Pulmonary artery endothelial cell (primary cell): Measurements from ENCODE around the gene SUPV3L1. TPM values are rescaled to one million over a fixed set of nuclear protein-coding genes. Genes with fewer than 3 reads are reported as not detected.

ENCODE experiments used
- DNase-seq: peaks from one replicate; pipeline ENCODE4 v3.0.0-alpha.2; 2011; ENCODE audit warnings: low read depth, low spot score
- total RNA-seq: library from RNA; depleted of rRNA; stranded (reverse); fragments of >200 nt; gene quantifications from 2 replicates; pipeline ENCODE4 v1.2.3, GENCODE V29; 2014

The SUPV3L1 gene
- total RNA-seq, 1 donor from 2014 or later = 25.1 TPM

DNA sequence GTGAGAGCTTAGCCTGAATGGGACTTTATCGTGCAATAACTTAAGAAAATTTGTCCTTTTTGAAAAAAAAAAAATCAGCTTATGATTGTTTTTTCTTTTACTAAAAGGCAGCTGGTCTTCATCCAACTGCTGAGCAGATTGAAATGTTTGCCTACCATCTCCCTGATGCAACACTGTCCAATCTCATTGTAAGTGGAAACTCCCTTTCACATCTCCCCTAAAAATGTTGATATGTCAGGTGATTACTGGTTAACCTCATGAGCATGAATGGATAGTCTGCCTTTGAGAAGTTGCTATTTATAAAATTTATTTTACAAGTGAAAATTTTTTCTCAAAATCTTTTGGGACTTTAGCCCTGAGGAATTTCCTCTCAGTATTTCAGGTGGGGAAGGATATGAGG lies 22.3 kb downstream of the SUPV3L1 start:
- DNase-seq = no peak

DNA sequence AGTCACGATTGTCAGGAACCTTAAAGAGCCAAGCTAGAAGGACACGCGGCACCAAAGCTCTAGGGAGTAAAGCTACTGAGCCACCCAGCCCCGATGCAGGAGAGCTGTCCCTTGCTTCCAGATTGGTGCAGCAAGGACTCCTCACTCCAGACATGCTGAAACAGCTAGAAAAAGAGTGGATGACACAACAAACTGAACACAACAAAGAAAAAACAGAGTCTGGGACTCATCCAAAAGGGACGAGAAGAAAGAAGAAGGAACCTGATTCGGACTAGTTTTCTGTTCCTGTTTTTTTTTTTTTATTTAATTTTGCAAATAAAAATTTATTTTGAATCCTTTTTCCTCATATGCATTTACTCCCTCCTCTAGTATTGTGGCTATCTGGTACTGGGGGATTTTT lies 28.7 kb downstream of the SUPV3L1 start:
- DNase-seq = no peak

DNA sequence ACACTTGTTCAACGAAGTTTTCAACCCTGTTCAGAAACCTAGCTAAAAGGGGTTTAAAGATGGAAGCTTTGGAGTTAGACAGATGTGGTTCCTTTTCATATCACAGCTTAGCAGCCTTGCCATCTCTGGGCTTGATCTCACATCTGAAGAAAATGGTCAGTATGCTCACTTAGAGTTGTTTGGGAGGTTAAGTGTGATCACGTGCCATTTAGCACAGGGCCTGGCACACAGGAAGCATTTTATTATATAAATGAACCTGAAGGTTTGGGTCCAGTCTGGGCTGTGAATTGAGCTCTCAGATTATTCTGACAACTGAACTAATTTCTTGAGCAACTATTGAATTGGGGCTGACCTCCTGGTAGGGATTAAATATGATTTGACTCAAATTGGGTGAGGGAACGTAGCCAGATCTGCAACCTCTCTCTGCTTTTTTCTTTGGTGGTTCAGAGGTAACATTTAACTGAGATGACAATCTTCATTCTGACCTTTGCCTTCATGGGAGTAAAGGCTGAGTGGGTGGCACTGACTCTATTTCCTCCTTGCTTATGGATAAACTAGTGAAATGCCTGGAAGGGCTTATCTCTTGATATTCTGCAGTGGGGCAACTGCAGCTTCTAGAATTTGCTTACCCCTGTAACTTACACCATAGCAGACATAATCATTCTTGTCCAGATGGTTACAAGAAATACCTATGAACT lies 29.9 kb downstream of the SUPV3L1 start:
- no peak for DNase-seq

DNA sequence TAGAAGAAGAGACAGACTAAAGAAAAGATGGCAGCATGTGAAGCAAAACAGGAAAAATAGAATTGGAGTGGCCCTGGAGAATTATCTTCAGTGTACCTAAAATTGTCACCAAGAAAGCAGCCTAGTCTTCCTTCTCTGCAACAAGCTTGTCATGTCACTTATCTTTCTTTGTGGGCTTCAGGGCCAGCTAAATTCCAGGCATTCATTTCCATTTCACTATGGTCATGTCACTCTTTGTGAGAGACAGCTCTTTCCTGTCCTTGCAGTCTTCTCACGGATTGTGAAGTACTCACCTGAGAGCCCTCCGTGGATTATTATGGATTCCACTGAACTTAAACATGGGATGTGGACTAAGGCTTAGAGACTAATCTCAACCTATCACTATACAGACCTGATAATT lies 31.1 kb downstream of the SUPV3L1 start:
- DNase-seq = no peak

DNA sequence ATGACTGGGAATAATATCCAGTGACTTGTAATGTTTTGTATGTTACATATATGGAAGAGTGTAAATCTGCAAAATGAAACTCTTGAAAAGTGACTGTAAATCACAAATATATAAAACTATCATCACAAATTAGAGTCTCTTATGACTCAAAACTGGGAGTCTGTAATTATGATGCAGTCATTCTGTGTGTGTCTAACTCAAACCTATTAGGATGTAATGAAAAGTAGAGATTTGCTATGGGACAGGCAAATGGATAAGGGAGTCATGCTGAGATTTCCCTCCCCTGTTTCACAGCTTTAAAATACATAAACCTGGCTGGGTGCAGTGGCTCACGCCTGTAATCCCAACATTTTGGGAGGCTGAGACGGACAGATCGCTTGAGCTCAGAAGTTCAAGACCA lies 31.5 kb downstream of the SUPV3L1 start:
- no peak for DNase-seq

DNA sequence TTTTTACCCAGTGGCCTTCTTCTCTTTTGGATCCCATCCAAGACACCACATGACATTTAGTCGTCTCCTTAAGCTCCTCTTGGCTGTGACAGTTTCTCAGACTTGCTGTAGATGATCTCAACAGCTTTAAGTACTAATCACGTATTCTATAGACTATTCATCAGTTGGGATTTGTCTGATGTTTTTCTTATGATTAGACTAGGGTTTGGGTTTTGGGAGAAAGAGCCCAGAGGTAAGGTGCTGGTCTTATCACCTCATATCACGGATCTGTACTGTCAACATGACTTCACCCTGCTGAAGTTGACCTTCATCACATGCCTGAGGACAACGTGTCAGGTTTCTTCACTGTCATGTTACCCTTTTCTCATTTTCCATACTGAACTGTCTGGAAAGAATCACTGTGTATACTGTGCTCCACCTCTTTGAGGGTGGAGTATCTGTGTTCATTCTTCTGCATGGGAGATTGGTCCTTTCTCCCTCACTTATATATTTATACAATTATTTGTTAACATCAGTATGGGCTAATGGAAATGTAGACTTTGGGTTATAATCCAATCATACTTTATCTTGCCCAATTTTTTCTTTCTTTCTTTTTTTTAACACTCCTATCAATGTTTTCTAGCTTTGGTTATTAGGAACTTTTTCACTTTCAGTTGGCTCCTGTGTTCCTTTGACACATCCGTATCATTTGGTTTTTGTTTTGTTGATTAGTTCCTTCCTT lies 33.7 kb downstream of the SUPV3L1 start:
- DNase-seq = no peak

DNA sequence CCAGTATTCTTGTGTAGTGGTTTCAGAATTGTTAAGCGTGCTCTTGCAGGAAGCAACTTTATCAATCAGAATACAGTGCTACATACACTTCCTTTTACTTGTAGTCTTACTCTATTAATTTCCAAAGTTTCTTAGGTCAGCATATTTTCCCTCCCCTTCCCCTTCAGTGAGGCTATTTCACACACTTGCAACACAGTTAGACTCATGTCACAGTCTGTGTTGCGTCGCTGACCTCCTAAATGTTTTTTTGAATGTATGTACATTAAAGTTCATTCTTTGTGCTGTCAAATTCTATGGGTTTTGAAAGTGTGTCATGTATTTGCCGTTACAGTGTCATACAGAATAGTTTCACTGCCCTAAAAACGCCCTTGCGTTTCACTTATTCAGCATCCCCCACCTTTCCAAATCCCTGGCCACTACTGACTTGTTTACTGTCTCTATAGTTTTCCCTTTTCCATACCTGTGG lies 34.7 kb downstream of the SUPV3L1 start:
- no peak for DNase-seq

DNA sequence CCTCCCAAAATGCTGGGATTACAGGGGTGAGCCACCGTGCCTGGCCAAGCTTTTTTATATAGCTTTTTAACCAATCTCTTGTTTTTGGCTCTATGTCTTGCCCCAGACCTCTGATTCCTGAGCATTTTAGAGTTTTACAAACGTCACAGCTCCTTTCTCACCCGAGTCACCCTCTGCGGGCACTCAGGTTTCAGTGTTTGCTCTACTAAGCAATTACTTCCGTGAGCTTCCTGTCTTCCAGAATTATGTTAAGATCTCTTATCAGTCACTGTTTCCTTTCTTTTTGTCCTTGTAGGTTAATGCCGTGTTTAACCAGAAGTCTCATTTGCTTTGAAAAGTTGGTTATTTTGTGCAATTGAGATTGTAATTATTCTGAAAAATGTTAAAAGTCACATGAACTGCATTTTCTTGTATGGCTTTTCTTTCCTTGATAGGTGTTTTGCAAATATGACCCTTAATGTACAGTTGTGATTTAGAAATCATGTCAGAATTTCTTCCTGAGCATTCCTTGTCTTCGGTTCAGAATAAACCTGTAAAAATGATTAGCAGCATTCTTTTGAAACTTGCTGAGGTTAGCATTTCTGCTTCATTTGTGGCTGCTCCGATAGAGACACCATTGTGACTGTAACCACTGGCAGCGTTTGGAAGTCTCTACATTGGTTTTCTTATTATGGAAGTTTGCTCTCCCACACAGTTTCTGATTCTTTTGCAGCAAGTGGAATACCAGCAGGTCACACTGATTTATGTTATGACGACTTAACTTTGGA lies 35.6 kb downstream of the SUPV3L1 start:
- DNase-seq = no peak

DNA sequence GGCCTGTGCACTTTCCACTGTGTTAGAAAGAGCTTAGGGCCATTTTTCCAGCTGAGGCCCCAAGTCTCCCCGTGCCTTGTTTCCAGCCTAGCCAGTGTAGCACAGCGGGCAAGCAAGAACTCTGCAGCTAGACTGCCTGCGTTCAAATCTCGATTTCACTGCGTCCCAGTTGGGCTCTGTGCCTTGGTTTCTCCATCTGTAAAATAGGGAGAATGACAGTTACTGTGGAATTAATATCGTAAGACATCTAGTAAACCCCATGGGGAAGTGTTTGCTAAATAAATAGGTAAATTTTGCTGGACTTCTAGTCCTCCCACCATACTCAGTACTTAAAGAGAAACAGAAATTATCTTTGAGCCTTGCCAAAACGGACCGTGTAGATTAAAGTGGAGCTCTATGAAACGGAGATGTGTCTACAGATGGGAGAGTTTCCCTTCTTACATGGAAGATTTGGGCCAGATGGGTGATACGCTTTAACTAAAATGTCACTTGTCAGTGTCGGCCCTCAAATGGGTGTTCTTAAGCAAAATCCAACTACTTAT lies 36.6 kb downstream of the SUPV3L1 start:
- DNase-seq = no peak

DNA sequence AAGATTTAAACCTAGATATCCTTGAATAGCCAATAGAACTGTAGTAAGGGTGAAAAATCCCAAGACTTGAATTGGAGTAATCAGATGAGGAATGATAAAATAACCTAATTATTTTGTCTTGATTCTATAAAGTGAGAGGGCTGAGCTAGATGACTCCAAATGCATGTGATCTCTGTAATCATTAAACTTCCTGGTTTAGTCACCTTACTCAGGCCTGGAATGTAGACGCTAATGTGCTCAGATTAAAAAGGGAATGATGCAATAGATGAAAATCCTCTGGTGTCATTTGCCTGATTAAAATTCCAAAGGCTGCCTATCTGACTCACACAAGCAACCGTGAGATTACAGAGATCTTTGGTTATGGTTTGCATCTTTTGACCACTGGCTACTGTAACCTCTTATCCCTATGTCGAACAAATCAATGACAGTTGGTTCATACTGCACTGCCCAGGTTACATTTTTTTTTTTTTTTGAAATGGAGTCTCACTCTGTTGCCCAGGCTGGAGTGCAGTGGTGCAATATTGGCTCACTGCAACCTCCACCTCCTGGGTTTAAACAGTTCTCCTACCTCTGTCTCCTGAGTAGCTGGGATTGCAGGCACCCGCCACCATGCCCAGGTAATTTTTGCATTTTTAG lies 37.2 kb downstream of the SUPV3L1 start:
- no peak for DNase-seq

DNA sequence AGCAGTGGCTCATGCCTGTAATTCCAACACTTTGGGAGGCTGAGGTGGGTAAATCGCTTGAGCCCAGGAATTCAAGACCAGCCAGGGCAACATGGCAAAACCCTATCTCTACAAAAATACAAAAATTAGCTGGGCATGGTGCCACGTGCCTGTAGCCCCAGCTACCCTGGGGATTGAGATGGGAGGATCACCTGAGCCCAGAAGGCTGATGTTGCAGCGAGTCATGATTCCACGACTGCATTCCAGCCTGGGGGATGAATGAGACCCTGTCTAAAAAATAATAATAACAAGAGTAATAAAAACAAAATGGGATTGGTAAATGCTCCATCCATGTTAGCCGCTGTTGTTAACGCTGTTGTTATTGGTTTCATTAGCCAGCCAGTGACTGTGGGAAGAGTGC lies 38.8 kb downstream of the SUPV3L1 start:
- DNase-seq = no peak

DNA sequence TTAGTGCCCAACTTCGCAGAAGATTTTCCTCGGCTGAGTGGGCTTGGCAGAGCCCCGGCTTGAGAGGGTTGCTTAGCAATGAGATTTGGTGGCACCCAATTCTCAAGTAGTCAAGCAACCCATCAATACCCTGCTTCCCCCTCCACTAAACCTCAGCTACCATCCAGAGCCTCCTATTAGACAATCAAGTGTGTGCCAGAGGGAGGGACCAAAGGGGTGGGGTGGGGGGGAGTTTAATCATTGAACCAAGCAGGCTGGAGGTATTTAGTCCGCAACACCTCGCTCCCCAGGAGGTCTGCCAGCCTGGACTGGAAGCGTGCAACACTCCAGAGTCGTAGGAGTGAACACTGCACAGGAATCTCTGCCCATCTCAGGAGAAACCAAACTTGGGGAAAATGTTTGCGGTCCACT lies 40.0 kb downstream of the SUPV3L1 start, which contains the start of gene HKDC1:
HKDC1 (plus strand) TSS at position 292 of the 411 bp plus-strand sequence; CDS start at position 396, 104 bp downstream.
- DNase-seq = no peak

DNA sequence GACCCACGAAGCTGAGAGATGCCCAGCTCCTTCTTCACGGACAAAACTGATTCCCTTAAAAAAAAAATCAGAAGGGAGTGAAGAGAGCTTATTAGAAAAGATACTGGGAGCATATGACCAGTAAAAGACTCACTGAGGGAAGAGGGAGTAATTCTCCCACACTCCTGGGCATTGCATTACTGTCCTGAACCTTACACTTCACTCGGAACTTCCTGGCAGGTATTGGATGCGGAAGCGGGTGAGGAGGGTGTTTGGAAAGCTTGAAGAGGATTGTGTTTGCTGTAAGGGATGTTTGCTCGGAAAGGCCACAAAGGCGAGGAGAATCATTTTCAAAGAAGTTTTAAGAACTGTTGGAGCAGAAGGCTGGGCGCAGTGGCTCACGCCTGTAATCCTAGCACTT lies 40.5 kb downstream of the SUPV3L1 start:
- DNase-seq = no peak

DNA sequence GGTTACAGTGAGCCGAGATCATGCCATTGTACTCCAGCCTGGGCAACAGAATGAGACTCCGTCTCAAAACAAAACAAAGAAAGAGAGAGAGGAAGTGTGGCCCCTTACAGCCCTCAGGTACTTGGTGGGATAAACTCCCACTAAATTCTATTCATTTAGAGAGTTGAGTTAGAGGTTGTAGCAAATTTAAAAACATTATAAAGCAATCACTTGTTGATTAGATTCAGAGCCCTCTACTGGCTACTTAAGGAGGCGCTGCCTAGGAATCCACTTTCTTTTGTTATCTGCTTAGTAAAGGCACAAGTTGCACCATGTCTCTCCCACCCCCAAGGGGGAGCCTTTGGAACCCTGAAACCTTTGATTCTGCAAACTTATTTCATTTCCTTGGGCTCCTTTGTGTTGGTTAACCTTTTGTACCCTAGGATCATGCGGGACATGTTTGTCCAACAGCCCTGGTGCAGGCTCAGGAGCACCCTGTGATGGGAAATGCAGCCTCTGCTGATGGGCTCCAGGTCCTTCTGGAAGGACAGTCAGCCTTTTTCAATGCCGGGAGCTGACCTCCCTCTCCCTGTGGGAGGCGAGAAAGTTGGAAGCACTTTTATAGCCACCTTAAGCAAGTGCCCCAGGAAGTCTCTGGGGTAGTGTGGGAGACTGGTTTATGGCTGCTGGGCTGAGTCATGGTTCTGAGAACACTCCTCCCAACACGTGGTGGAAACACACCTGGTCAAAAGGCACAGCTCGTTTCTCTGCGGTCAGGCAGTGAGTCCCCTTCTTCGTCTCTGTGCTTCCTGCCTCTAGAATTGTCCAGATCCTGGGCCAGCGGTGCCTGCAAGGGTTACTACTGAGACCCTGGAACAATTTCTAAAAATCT lies 42.4 kb downstream of the SUPV3L1 start:
- DNase-seq = no peak

DNA sequence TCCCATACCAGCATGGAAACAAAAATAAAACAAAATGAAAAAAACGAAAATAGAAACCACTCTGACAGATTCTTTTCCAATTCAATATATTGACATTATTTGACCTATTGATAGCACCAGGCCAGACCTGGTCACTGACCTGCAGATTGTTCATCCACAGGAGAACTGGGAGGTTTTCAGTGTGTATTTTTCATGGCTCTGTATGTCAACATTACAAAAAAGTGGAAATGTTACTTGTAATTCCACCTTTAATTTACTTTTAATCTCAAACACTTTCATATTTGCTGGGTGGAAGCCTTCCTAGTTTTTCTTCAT lies 43.0 kb downstream of the SUPV3L1 start:
- no peak for DNase-seq

DNA sequence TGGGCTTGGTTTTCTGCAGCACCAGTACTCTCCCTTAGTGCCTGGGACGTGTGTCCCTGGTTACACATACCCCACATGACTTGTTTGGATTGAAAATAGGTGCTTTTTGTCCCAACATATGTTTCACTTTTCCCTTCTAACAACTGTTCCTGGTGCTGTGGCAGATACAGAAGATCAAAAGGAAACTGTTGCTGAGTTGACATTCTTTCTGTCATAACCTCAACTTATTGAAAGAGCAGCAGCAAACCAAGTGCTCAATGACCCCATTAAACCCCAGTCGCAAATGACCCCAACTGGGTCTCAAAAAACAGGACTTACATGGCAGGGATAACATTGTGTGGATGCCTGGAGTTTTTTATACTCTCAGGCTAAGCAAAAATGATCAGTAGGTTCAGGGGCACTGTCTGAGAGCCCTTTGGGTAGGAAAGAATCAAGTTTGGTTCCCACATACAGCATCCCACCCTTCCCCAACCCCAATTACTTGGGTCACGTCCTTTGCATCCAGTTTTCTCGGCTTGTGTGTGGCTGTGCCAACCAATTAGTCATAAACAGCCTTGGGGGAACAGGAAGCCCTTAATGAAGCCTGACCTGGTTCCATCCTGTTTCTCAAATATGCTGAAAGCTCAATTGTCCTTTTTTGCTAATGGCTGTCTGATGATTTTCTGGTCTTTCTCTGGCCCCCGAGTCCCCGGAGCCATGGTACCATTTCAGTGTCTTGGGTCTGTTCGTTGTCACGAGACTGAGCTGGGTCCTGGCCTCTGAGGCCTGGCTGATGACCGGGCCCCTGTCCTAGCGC lies 45.0 kb downstream of the SUPV3L1 start:
- DNase-seq = no peak

DNA sequence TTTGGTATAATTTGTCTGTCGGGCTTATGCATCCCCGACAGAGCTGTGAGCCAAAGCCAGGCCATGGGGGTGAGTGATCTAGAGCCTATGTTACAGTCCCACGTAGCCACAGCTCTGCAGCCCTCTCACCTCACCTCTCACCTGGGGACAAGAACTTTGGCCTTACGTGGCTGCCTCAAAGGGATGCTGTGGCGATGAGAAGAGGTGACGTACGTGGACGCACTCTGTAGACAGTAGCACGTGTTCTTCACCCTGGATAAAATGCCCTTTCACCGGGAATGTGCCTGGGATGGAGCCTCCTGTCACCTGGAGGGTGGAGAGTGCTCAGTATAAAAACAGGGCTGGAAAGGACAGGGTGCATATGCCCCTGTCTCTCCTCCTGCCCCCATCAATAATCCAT lies 45.6 kb downstream of the SUPV3L1 start:
- no peak for DNase-seq

DNA sequence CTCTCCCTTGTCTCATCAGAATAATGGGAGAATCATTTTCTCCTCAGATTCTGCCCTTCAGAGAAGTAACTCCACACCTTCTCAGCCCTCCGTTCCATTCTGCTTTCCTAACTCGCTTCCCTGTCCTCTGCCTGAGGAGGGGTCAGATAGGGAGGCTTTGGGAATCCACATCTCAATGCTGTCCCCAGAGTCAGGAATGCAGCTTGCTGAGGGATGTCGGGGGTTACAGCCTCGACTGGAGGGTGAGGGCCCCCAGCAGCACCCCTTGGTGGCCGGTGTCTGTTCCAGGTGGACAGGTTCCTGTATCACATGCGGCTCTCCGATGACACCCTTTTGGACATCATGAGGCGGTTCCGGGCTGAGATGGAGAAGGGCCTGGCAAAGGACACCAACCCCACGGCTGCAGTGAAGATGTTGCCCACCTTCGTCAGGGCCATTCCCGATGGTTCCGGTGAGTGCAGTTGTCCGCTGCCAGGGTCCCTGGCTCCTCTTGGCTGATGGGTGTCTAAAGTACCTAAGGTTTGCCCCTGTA lies 47.0 kb downstream of the SUPV3L1 start:
- no peak for DNase-seq

DNA sequence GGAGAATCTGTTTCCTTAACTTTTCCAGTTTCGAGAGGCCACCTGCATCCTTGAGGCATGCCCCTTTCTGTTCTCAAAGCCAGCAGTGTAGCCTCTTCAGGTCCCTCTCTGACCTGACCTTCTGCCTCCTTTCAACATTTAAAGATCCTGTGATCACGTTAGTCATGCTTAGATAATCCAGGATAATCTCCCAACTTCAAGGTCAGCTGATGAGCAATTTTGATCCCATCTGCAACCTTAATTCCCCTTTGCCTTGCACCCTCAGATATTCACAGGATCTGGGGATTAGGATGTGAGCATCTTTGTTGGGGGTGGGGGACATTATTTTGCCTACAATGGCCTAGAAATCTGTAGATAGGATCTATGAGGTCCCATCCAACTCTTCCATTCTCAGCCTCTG lies 48.1 kb downstream of the SUPV3L1 start:
- DNase-seq = no peak

DNA sequence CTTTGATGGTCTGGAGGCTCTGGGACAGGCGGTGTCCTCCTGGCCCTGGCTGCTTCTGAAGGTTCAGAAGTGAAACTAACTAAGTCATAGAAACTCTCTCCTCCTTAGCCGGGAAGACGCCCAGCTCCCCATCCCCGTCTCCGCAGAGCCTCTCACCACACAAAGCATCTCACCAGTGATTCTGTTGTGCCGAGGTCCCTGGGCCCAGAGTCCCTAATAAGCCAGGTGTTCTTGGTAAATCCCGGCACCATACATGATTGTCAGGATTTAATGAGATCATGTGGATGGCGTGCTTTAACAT lies 49.5 kb downstream of the SUPV3L1 start:
- DNase-seq = no peak
